Kasumi-1 (cell line): ENCODE results near the gene ENAM.
"Not testable (repeated sequence)": the region's sequence is repeated elsewhere in the genome, so short reads cannot be mapped to it uniquely, and the experiment has no call there.

Experiments used
- DNase-seq, 2 experiments: peaks; one replicate each; lab custom pipeline; 2025; lab: John Stamatoyannopoulos, UW

The ENAM gene

GRCh38 chr4:70624226-70624793, 4.2 kb upstream of the ENAM start:
- DNase-seq = no peak

- no peak for DNase-seq
These were observed 924 bp upstream of the ENAM start for GRCh38 chr4:70627620-70628019.

- DNase-seq = no peak
These were observed 1.0 kb downstream of the ENAM start for GRCh38 chr4:70629469-70630090.

- no peak for DNase-seq
These were observed 1.6 kb downstream of the ENAM start for GRCh38 chr4:70630162-70630561.

GRCh38 chr4:70632028-70632427, 3.5 kb downstream of the ENAM start:
- no peak for DNase-seq

- DNase-seq = no peak
These were observed 5.9 kb downstream of the ENAM start for GRCh38 chr4:70634482-70634881.

GRCh38 chr4:70637239-70637913, 8.8 kb downstream of the ENAM start:
- no peak for DNase-seq

- no peak for DNase-seq
These were observed 11.6 kb downstream of the ENAM start for GRCh38 chr4:70640192-70640591.

- not testable (repeated sequence) for DNase-seq
These were observed 22.2 kb downstream of the ENAM start for GRCh38 chr4:70650741-70651140.

- peak; percentile 54 to 69 for DNase-seq
These were observed 23.4 kb downstream of the ENAM start for GRCh38 chr4:70651864-70652506.

GRCh38 chr4:70654605-70655011, 26.1 kb downstream of the ENAM start:
- DNase-seq = no peak

- DNase-seq = no peak
These were observed 28.8 kb downstream of the ENAM start for GRCh38 chr4:70657326-70657725.

GRCh38 chr4:70658418-70658817, 29.9 kb downstream of the ENAM start:
- DNase-seq = no peak

GRCh38 chr4:70660106-70660505, 31.6 kb downstream of the ENAM start:
- DNase-seq = no peak

GRCh38 chr4:70661309-70661922, 32.9 kb downstream of the ENAM start:
- not testable (repeated sequence) for DNase-seq

- DNase-seq = peak in 1 of 2 experiments; percentile 3
These were observed 37.8 kb downstream of the ENAM start, which contains the start of gene JCHAIN for GRCh38 chr4:70666369-70666768. TSS of gene JCHAIN (minus strand) at chr4:70666508. CDS start at chr4:70666490, 18 bp downstream.

GRCh38 chr4:70667740-70668535, 39.4 kb downstream of the ENAM start:
- no peak for DNase-seq

- no peak for DNase-seq
These were observed 41.9 kb downstream of the ENAM start for GRCh38 chr4:70670332-70671014.

GRCh38 chr4:70671091-70671490, 42.5 kb downstream of the ENAM start:
- no peak for DNase-seq

GRCh38 chr4:70674191-70674590, 45.6 kb downstream of the ENAM start:
- DNase-seq = no peak

GRCh38 chr4:70674731-70675130, 46.2 kb downstream of the ENAM start:
- no peak for DNase-seq
